Endothelial cell of umbilical vein (primary cell): ENCODE results near the gene TGFBR3. TPM values are rescaled to one million over a fixed set of nuclear protein-coding genes. Genes with fewer than 3 reads are reported as not detected.
A peak's percentile ranks its signal among the peaks of the same experiment; 100 is the strongest.

Experiments
- BruUV-seq: library from RNA; stranded (reverse); fragments of 400-500 nt; replicated peaks from 2 replicates; lab custom pipeline; 2021; lab: Mats Ljungman, UMichigan
- CTCF ChIA-PET: fragments of 300-600, 350-600 bp; sonication (Branson Sonifier 250); formaldehyde crosslinking; loops from one replicate; lab custom pipeline; 2021; ENCODE audit warnings: antibody characterized with exemption, inconsistent platforms; lab: Charles Lee
- POLR2A ChIA-PET: fragments of 300-600, 350-600 bp; sonication (Branson Sonifier 250); formaldehyde crosslinking; loops from one replicate; lab custom pipeline; 2021; ENCODE audit warnings: antibody characterized with exemption, inconsistent platforms; lab: Charles Lee
- DNase-seq: peaks from one replicate; pipeline ENCODE4 v3.0.0-alpha.2; 2011; ENCODE audit warnings: low read depth, low spot score
- FAIRE-seq: peaks from 2 replicates; lab custom pipeline; 2011; peaks lifted over from hg19 to GRCh38; lab: Jason Lieb, UNC
- H2AFZ ChIP-seq: 2 replicates; pipeline ENCODE4 v1.6.0; 2012; ENCODE audit warnings: low read depth, low read length, control low read depth, inconsistent platforms
- H3K27ac ChIP-seq: 2 replicates; pipeline ENCODE4 v1.5.1; 2011; ENCODE audit warnings: low read depth, mild to moderate bottlenecking, control low read depth, low read length, moderate library complexity; ENCODE audit not compliant: insufficient read depth
- H3K27me3 ChIP-seq, 2 experiments: 2 replicates each; pipeline versions ENCODE4 v1.6.0 to v1.6.1; 2011; ENCODE audit warnings: low read length in 2 of 2, mixed read lengths in 1 of 2; ENCODE audit not compliant: control insufficient read depth in 2 of 2, insufficient read depth in 2 of 2
- H3K36me3 ChIP-seq, 2 experiments: 2 replicates in 1 of 2; 3 replicates in 1 of 2; pipeline ENCODE4 v1.5.1; 2011; ENCODE audit warnings: low read length in 2 of 2, mild to moderate bottlenecking in 1 of 2, moderate library complexity in 1 of 2; ENCODE audit not compliant: control insufficient read depth in 2 of 2, insufficient read depth in 2 of 2; ENCODE audit errors: extremely low read depth in 1 of 2
- H3K4me1 ChIP-seq: 3 replicates; pipeline ENCODE4 v1.5.1; 2011; ENCODE audit warnings: mild to moderate bottlenecking, low read length; ENCODE audit not compliant: control insufficient read depth, insufficient read depth; ENCODE audit errors: extremely low read depth
- H3K4me2 ChIP-seq: 2 replicates; pipeline ENCODE4 v1.6.1; 2011; ENCODE audit warnings: low read length, control low read depth, mixed read lengths; ENCODE audit not compliant: insufficient read depth
- H3K4me3 ChIP-seq, 3 experiments: fragments of 200-600 bp in 1 of 3; sonication (generic), shearing (Covaris generic) in 1 of 3; replicated peaks in 1 of 3; 2 replicates each; pipeline ENCODE4 v1.5.1; 2011 to 2016; ENCODE audit warnings: control low read depth in 3 of 3, low read length in 3 of 3, mild to moderate bottlenecking in 2 of 3, inconsistent platforms in 1 of 3, low read depth in 1 of 3, moderate library complexity in 1 of 3; ENCODE audit not compliant: insufficient read depth in 1 of 3
- H3K79me2 ChIP-seq: 2 replicates; pipeline ENCODE4 v1.6.0; 2012; ENCODE audit warnings: low read length, inconsistent platforms; ENCODE audit not compliant: control insufficient read depth, insufficient read depth
- H3K9ac ChIP-seq: replicated peaks from 2 replicates; pipeline ENCODE3; 2011; ENCODE audit warnings: low read length, control low read depth; ENCODE audit not compliant: insufficient read depth; ENCODE audit errors: extremely low read depth
- H3K9me1 ChIP-seq: replicated peaks from 3 replicates; pipeline ENCODE4 v1.6.0; 2011; ENCODE audit warnings: mild to moderate bottlenecking, low read length; ENCODE audit not compliant: control insufficient read depth, insufficient read depth; ENCODE audit errors: extremely low read depth
- H3K9me3 ChIP-seq: replicated peaks from 2 replicates; pipeline ENCODE4 v1.5.1; 2012; ENCODE audit warnings: low read length, inconsistent platforms; ENCODE audit not compliant: control insufficient read depth, insufficient read depth
- H4K20me1 ChIP-seq: replicated peaks from 2 replicates; pipeline ENCODE3; 2011; ENCODE audit warnings: mild to moderate bottlenecking, low read length; ENCODE audit not compliant: control insufficient read depth, insufficient read depth; ENCODE audit errors: extremely low read depth
- CTCF ChIP-seq, 2 donors: IDR thresholded peaks; 1 replicate in 1 of 2; 2 replicates in 1 of 2; pipeline ENCODE4 v1.5.1; 2011; ENCODE audit warnings: low read length in 2 of 2, mild to moderate bottlenecking in 2 of 2, moderate library complexity in 2 of 2, control low read depth in 1 of 2, inconsistent platforms in 1 of 2, low read depth in 1 of 2; ENCODE audit not compliant: insufficient read depth in 1 of 2; ENCODE audit errors: extremely low read depth in 1 of 2
- EZH2 ChIP-seq: IDR thresholded peaks from 2 replicates; pipeline ENCODE4 v1.6.1; 2012; ENCODE audit warnings: borderline replicate concordance, low read depth, mild to moderate bottlenecking, moderate library complexity, low read length, inconsistent platforms; ENCODE audit not compliant: severe bottlenecking
- FOS ChIP-seq: IDR thresholded peaks from 2 replicates; pipeline ENCODE4 v1.6.1; 2011; ENCODE audit warnings: mild to moderate bottlenecking, low read length, moderate library complexity, borderline replicate concordance; ENCODE audit not compliant: insufficient read depth
- GATA2 ChIP-seq: IDR thresholded peaks from 2 replicates; pipeline ENCODE4 v1.7.0; 2011; ENCODE audit warnings: low read depth, mild to moderate bottlenecking, moderate library complexity, mixed read lengths, low read length; ENCODE audit not compliant: insufficient read length, insufficient read depth
- JUN ChIP-seq: IDR thresholded peaks from 2 replicates; pipeline ENCODE4 v1.6.1; 2011; ENCODE audit warnings: borderline replicate concordance, low read depth; ENCODE audit not compliant: insufficient read length, insufficient read depth
- MAX ChIP-seq: IDR thresholded peaks from 2 replicates; pipeline ENCODE4 v1.6.1; 2011; ENCODE audit not compliant: insufficient read depth, insufficient read length
- MYC ChIP-seq: IDR thresholded peaks from one replicate; pipeline ENCODE4 v1.6.1; 2011; ENCODE audit warnings: mild to moderate bottlenecking, low read depth, low read length
- POLR2A ChIP-seq: IDR thresholded peaks from 2 replicates; pipeline ENCODE4 v1.6.1; 2012; ENCODE audit warnings: low read depth, mild to moderate bottlenecking, control low read depth, low read length
- POLR2AphosphoS5 ChIP-seq: IDR thresholded peaks from 2 replicates; pipeline ENCODE4 v1.6.1; 2012; ENCODE audit warnings: low read depth, mild to moderate bottlenecking, control low read depth, low read length, moderate library complexity; ENCODE audit not compliant: insufficient read depth
- dilution Hi-C: fragments of 300-500 bp; cut with MboI; formaldehyde crosslinking; loops from one replicate; pipeline ENCODE4 v1.15.0; 2019; ENCODE audit warnings: low sequenced_read_pairs; ENCODE audit not compliant: extremely low pct_ligation_motif_present
- intact Hi-C: fragments of 100-400 bp; cut with micrococcal nuclease; formaldehyde crosslinking; loops from one replicate; pipeline ENCODE4 v1.10.0; 2022
- polyA plus RNA-seq, 4 experiments: library from polyadenylated mRNA; depleted of rRNA in 3 of 4; stranded (reverse) in 3 of 4; unstranded in 1 of 4; fragments of >200 nt; gene quantifications; 2 replicates each; pipeline versions ENCODE4 v1.2.1 to v1.2.3, GENCODE V29; 2011 to 2012; ENCODE audit warnings: missing spikeins in 1 of 4
- total RNA-seq: library from RNA; stranded (reverse); gene quantifications from 2 replicates; pipeline ENCODE4 v1.2.3, GENCODE V29; 2021

TGFBR3 gene
- total and polyA plus RNA-seq, 2 donors (not counting 3 experiments of a cell fraction or from before 2014, with no cell fraction given) = 8.0 to 13.4 TPM

- DNase-seq = no peak
- Histone ChIP-seq H3K36me3 (no peaks in the 10 kb centered on the region), H3K9ac (no peak overlapping the region), H3K4me1 (peaks cover 29% of the 10 kb centered on the region), H4K20me1 (no peaks in the 10 kb centered on the region), H3K79me2 (no peaks in the 10 kb centered on the region), H3K9me3 (no peaks in the 10 kb centered on the region), H3K27ac (no peak overlapping the region), H3K27me3 (no peaks in the 10 kb centered on the region), H3K4me3 (no peak overlapping the region), H3K9me1 (no peaks in the 10 kb centered on the region), H3K4me2 (peak overlapping the region; percentile 82), H2AFZ (no peak overlapping the region)
- FAIRE-seq = no peak
- TF ChIP-seq FOS = no peak
- TF ChIP-seq POLR2A = no peak
- TF ChIP-seq POLR2AphosphoS5 = no peak
- TF ChIP-seq GATA2 = no peak
- TF ChIP-seq JUN = no peak
- TF ChIP-seq EZH2 = no peak
- no peak for TF ChIP-seq MYC
- no peak for TF ChIP-seq MAX
- TF ChIP-seq CTCF (IDR thresholded peaks at IDR 0.05; ENCODE audit: extremely low read depth in 1 of 2, insufficient read depth in 1 of 2, low read depth in 1 of 2, low read length in 2 of 2) = no peak
- dilution Hi-C loops (no loop called here), intact Hi-C loops (no loop called here)
- ChIA-PET CTCF (interaction anchor here (1.0 to 1.5 kb wide), 3 partner anchors 8 to 231 kb away, joined by 3 to 4 read pairs (median 3); no protein-coding TSS in a partner anchor), POLR2A (no interaction called here)
- no TSS peak for BruUV-seq
These were observed 185.6 kb downstream of the TGFBR3 start for GRCh38 chr1:91700332-91700731.
